Uterus (tissue), 2 donors: ENCODE results near the gene IFRD2.

Experiments
- CTCF ChIP-seq, 4 experiments: fragments of 200-600 bp in 2 of 4; fragments of 450-650 bp in 2 of 4; sonication (generic) in 2 of 4; IDR thresholded peaks; one replicate each; pipeline ENCODE4 v1.5.1; 2016 to 2019; ENCODE audit warnings: antibody characterized with exemption in 4 of 4, mild to moderate bottlenecking in 2 of 4, moderate library complexity in 1 of 4
- POLR2A ChIP-seq, 2 donors: fragments of 450-650 bp; IDR thresholded peaks; one replicate each; pipeline ENCODE4 v1.6.1; 2016; ENCODE audit warnings: antibody characterized with exemption in 2 of 2, mild to moderate bottlenecking in 1 of 2, moderate library complexity in 1 of 2

GRCh38 chr3:50333744-50334328 lies 41.6 kb upstream of the IFRD2 start:
- TF ChIP-seq CTCF (IDR thresholded peaks at IDR 0.05) = no peak
- TF ChIP-seq POLR2A (IDR thresholded peaks at IDR 0.05) = peak in 1 of 2 donors; percentile 25
